H1 (cell line): Measurements from ENCODE around the gene PRR33. TPM values are rescaled to one million over a fixed set of nuclear protein-coding genes. Genes with fewer than 3 reads are reported as not detected.

Experiments used
- ASH2L ChIP-seq: fragments of 200-600, 300-600 bp; sonication (generic); IDR thresholded peaks from one replicate; pipeline ENCODE4 v1.7.1; 2017; ENCODE audit warnings: low read length
- POLR2A ChIP-seq, 2 experiments: IDR thresholded peaks; 1 replicate in 1 of 2; 2 replicates in 1 of 2; pipeline ENCODE4 v1.6.1; 2011; ENCODE audit warnings: low read depth in 2 of 2, low read length in 2 of 2, mild to moderate bottlenecking in 2 of 2; ENCODE audit errors: control extremely low read depth in 1 of 2
- SAP30 ChIP-seq: fragments of 300-600 bp; sonication (generic); IDR thresholded peaks from 2 replicates; pipeline ENCODE4 v1.7.1; 2012; ENCODE audit warnings: low read length, moderate library complexity, mild to moderate bottlenecking, inconsistent platforms; ENCODE audit not compliant: insufficient read depth, insufficient replicate concordance
- SIN3A ChIP-seq, 2 experiments: IDR thresholded peaks in 1 of 2; conservative IDR thresholded peaks in 1 of 2; 2 replicates each; pipeline ENCODE4 v1.6.1; 2011 to 2012; ENCODE audit warnings: low read length in 2 of 2, improper control_type of control experiment in 1 of 2, low read depth in 1 of 2, mild to moderate bottlenecking in 1 of 2
- SP4 ChIP-seq: IDR thresholded peaks from 2 replicates; pipeline ENCODE4 v1.6.1; 2012; ENCODE audit warnings: low read length, inconsistent platforms
- TBP ChIP-seq: IDR thresholded peaks from 2 replicates; pipeline ENCODE4 v1.6.1; 2011; ENCODE audit warnings: low read depth, low read length, improper control_type of control experiment
- TCF12 ChIP-seq: IDR thresholded peaks from 2 replicates; pipeline ENCODE4 v1.6.1; 2011; ENCODE audit warnings: low read depth, mild to moderate bottlenecking, low read length
- polyA plus RNA-seq, 7 experiments: library from polyadenylated mRNA; depleted of rRNA in 3 of 7; stranded (reverse) in 5 of 7; unstranded in 2 of 7; fragments of >200 nt in 5 of 7; fragments of 200-250 nt in 2 of 7; gene quantifications; 1 replicate in 5 of 7; 2 replicates in 1 of 7; 4 replicates in 1 of 7; pipeline versions ENCODE4 v1.2.1 to v1.2.3, GENCODE V29; 2011 to 2013; ENCODE audit warnings: missing spikeins in 2 of 7, mixed read lengths in 2 of 7
- total RNA-seq: library from RNA; stranded (reverse); fragmentation: NEBNext Ultra II Directional; extraction: Animal tissue kit (Norgen Biotek cat#: 25700); gene quantifications from 2 replicates; pipeline ENCODE4 v1.2.1, GENCODE V29; 2021

The PRR33 gene
- total and polyA plus RNA-seq, 2 of the 8 experiments (the other 6 are each of a cell fraction or from before 2014, with no cell fraction given): 0.02 TPM; not detected in 1

GRCh38 chr11:1842149-1843097 lies 49.3 kb downstream of the PRR33 start (continued):
- TF ChIP-seq TCF12: no peak
- no peak for TF ChIP-seq TBP
- no peak for TF ChIP-seq SIN3A (conservative IDR thresholded peaks at IDR 0.05 in 1 of 2, IDR thresholded peaks at IDR 0.05 in 1 of 2; ENCODE audit: low read depth in 1 of 2, low read length in 2 of 2)
- TF ChIP-seq SAP30: no peak
- TF ChIP-seq POLR2A (IDR thresholded peaks at IDR 0.05; ENCODE audit: control extremely low read depth in 1 of 2, low read depth in 2 of 2, low read length in 2 of 2): no peak
- TF ChIP-seq SP4: no peak
- no peak for TF ChIP-seq ASH2L
